ENCODE results near the gene MVD.

Gene MVD

GRCh38 chr16:88696441-88696840 is 33.5 kb upstream of the MVD start:
- FAIRE-seq: no peak

- no peak for FAIRE-seq
Observed at GRCh38 chr16:88695753-88696152, 32.9 kb upstream of the MVD start.

- FAIRE-seq: no peak
Observed at GRCh38 chr16:88695218-88695617, 32.3 kb upstream of the MVD start.

- FAIRE-seq: no peak
Observed at GRCh38 chr16:88694221-88695087, 31.6 kb upstream of the MVD start.

- no peak for FAIRE-seq
Observed at GRCh38 chr16:88693420-88694177, 30.7 kb upstream of the MVD start.

- FAIRE-seq: no peak
Observed at GRCh38 chr16:88692861-88693260, 30.0 kb upstream of the MVD start.

- FAIRE-seq: no peak
Observed at GRCh38 chr16:88691924-88692560, 29.2 kb upstream of the MVD start.

- FAIRE-seq: no peak
Observed at GRCh38 chr16:88691129-88691813, 28.4 kb upstream of the MVD start.

- no peak for FAIRE-seq
Observed at GRCh38 chr16:88690341-88691128, 27.6 kb upstream of the MVD start.

- no peak for FAIRE-seq
Observed at GRCh38 chr16:88688013-88688778, 25.3 kb upstream of the MVD start.

- FAIRE-seq: no peak
Observed at GRCh38 chr16:88687676-88688012, 24.8 kb upstream of the MVD start.

- FAIRE-seq: no peak
Observed at GRCh38 chr16:88687254-88687576, 24.3 kb upstream of the MVD start.

- no peak for FAIRE-seq
Observed at GRCh38 chr16:88686439-88687253, 23.8 kb upstream of the MVD start, which contains the start of gene SNAI3. Gene SNAI3, minus strand, starts transcription at chr16:88686507. Its CDS starts 101 bp downstream, at chr16:88686406.

GRCh38 chr16:88686062-88686438 is 23.2 kb upstream of the MVD start:
- FAIRE-seq: no peak

GRCh38 chr16:88685156-88686061 is 22.5 kb upstream of the MVD start:
- FAIRE-seq: no peak

- no peak for FAIRE-seq
Observed at GRCh38 chr16:88684569-88685155, 21.8 kb upstream of the MVD start.

GRCh38 chr16:88681709-88682451 is 19.0 kb upstream of the MVD start:
- no peak for FAIRE-seq

GRCh38 chr16:88681084-88681680 is 18.3 kb upstream of the MVD start:
- FAIRE-seq: no peak
